GM20431 (cell line): ENCODE measurements around the gene XPO6.

Experiments used
- in situ Hi-C: fragments of 300-500 bp; cut with MseI, MboI; formaldehyde crosslinking; loops from one replicate; pipeline ENCODE4 v1.15.0; 2020; ENCODE audit warnings: low sequenced_read_pairs; ENCODE audit not compliant: unreplicated experiment

Gene XPO6

DNA sequence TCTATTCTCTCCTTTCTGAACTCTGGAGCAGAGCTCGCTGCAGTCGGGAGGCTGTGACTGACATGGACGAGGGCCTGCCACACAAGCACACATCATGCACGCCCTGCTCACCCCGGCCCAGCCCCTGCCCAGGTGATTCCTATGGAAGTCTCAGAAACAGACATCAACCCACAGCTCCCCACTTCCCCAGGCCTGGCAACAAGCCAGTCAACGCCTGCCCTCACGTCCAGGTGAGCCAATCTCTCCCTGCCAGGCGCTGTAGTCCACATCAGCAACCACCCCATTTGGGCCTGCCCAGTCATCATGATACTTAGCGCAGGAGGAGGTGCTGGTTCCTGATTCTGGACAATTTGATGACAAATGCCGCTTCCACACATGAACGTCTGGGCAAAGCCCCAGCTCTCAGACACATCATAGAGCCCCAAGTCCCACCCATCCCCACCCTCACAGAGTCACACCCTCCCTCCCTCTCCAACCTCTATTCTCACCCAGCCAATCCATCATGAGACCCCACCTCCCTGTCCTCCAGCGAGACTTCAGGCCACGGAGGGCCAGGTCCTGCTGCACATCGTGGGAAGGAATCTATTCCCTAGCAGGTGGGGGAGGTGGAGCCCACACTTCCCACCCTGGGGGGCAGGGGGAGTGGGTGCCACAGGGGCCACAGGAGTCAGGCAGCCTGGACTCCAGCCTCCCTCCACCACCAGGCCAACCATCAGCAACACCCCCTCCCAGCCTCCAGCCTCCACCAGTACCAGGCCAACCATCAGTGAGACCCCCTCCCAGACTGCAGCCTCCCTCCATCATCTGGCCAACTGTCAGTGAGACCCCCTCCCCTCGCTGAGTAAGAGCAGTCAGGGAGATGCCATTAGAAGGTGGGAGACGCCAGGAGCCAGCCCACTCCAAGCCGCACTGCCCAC lies 114.5 kb downstream of the XPO6 start:
- in situ Hi-C loops = loop anchor here (25.0 kb wide), 1 partner anchor 460 kb away; no protein-coding TSS in a partner anchor

DNA sequence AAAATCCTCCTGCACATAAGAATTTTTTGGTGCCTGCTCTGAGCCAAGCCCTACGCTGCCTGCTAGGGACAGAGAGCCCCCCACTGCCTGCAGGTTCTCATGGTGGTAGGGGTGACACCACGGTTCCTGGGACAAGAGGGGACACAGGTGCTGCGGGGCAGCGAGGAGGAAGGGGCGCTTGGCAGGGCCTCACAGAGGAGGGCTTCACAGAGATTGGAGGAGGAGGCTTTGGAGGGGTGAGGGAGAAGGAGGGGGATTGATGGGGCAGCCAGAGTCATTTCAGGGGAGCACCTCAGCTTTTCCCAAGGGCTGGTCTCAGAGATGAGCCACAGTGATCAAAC lies 118.4 kb downstream of the XPO6 start:
- in situ Hi-C loops = loop anchor here (25.0 kb wide), 1 partner anchor 456 kb away; no protein-coding TSS in a partner anchor

- in situ Hi-C loops = loop anchor here (25.0 kb wide), 1 partner anchor 456 kb away; no protein-coding TSS in a partner anchor
Measured at GRCh38 chr16:28092721-28093384, 118.9 kb downstream of the XPO6 start.

DNA sequence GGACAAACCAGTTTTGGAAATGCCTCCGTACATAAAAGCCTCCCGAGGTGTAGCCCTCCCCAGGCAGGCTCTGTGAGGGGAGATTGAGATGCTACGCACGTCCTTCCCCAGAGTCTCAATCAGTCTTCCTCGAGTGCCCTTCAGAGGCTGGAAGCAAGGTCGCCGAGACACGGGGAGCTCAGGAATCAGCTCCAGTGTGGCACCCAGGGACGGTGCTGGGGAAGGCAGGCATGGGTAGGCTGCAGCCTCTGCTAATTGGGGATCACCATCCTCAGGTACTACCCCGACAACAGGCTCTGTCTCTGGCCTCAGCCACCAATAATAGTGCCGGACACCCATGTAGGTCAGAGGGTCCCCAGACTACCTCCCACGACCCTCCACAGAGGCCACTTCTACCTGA lies 120.1 kb downstream of the XPO6 start:
- in situ Hi-C loops = loop anchor here (25.0 kb wide), 1 partner anchor 454 kb away; no protein-coding TSS in a partner anchor

DNA sequence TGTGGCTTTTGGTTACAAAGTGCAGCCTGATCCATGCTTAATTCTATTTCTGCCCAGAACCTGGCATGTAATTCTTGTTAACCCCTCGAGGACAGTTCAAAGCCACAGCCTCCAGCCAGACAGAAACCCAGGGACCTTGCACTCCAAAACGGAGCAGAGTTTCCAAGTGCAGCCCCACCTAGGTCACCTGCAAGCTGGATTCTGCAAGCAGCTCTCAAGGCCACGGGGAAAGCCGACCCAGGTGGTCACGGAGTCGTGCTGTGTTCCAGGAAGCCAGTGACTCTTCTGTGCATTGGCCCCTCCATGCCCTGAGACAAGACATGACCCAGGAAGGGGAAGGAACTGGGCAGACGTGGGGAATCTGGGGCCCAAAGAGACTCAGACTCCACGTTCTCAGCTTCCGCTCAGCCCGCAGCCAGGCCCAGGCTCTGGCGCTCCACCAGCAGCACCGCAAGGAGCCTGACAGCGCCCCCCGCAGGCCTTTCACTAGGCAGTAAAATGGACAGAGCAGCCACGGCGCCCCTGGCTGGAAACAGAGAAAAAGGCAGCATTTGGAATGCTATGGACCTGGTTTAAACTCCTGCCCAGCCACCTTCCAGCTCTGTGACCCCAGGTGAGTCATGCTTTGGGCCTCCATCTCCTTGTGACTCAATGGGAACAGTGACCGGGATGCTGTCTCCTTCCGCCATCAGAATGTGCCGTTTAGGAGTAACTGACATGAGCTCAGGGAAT lies 121.0 kb downstream of the XPO6 start:
- in situ Hi-C loops = loop anchor here (25.0 kb wide), 1 partner anchor 454 kb away; no protein-coding TSS in a partner anchor

- in situ Hi-C loops = loop anchor here (25.0 kb wide), 1 partner anchor 453 kb away; no protein-coding TSS in a partner anchor
Measured at GRCh38 chr16:28089992-28090365, 121.8 kb downstream of the XPO6 start.

GRCh38 chr16:28089205-28089991 lies 122.4 kb downstream of the XPO6 start:
- in situ Hi-C loops = loop anchor here (25.0 kb wide), 1 partner anchor 452 kb away; no protein-coding TSS in a partner anchor

- in situ Hi-C loops = loop anchor here (25.0 kb wide), 1 partner anchor 450 kb away; no protein-coding TSS in a partner anchor
Measured at GRCh38 chr16:28087675-28088300, 124.0 kb downstream of the XPO6 start.

DNA sequence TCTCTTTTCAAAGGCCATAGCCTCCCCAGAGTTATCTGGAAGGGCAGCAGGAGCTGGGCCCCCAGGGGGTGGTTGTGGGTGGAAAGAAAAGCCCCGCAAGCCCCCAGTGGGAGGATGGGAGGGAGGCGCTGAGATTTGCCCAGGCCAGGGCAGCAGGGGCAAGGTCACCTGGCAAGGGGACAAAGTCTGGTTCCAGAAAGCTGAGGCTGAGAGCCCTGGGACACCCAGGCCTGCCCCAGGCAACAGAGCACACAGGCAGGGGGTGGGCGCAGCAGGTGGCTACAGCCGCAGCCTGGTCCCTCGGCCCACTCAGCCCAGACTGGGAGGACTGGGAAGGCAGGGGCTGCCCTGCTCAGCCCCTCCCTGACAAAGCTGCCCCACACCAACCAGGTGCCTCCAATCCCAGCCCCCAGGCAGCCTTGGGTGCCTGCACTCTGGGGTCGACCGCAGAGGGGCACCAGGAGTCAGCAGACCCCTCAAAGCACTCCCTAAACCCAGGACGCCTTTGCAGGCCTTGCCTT lies 124.6 kb downstream of the XPO6 start:
- in situ Hi-C loops = loop anchor here (25.0 kb wide), 1 partner anchor 450 kb away; no protein-coding TSS in a partner anchor

GRCh38 chr16:28086186-28087139 lies 125.3 kb downstream of the XPO6 start:
- in situ Hi-C loops = loop anchor here (25.0 kb wide), 1 partner anchor 449 kb away; no protein-coding TSS in a partner anchor

- in situ Hi-C loops = loop anchor here (25.0 kb wide), 1 partner anchor 448 kb away; no protein-coding TSS in a partner anchor
Measured at GRCh38 chr16:28085389-28086171, 126.2 kb downstream of the XPO6 start.

DNA sequence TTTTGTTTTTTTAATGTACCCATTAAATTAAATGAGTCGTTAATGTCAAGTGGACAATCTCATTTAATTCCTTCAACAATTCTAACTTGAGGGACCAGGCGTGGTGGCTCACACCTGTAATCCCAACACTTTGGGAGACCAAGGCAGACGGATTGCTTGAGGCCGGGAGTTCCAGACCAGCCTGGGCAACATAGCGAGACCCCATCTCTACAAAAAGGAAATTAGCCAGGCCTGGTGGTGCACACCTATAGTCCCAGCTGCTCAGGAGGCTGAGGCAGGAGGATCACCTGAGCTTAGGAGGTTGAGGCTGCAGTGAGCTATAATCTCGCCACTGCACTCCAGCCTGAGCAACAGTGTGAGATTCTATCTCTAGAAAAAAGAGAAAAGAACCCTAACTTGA lies 127.6 kb downstream of the XPO6 start:
- in situ Hi-C loops = loop anchor here (25.0 kb wide), 1 partner anchor 447 kb away; no protein-coding TSS in a partner anchor

- in situ Hi-C loops = loop anchor here (25.0 kb wide), 1 partner anchor 445 kb away; no protein-coding TSS in a partner anchor
Measured at GRCh38 chr16:28082624-28083023, 129.1 kb downstream of the XPO6 start.

DNA sequence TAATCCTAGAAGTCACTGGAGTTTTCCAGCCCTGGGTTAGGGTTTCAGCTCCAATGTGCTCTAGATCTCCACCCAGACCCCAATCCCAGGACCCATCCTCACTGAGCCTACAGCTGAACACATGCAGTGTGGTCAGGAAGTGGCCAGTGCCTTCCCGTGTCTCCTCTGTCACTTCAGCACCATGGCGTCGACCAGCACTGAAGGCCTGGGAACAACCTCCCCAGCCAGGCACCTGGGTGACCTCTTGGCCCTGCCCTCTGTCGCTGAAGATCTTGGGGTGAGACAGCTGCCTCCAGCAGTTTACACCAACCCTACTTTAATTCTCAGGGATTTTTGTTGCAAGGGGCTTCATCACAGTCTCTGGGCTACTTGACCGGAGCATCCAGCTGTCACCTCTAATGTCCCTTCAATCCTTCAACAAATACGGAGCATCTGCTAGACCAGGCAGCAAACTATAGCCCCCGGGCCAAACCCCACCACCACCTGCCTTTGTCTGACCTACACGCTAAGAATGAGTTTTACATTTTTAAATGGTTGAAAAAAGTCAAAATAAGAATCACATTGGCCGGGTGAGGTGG lies 130.3 kb downstream of the XPO6 start:
- in situ Hi-C loops = loop anchor here (25.0 kb wide), 1 partner anchor 444 kb away; no protein-coding TSS in a partner anchor

DNA sequence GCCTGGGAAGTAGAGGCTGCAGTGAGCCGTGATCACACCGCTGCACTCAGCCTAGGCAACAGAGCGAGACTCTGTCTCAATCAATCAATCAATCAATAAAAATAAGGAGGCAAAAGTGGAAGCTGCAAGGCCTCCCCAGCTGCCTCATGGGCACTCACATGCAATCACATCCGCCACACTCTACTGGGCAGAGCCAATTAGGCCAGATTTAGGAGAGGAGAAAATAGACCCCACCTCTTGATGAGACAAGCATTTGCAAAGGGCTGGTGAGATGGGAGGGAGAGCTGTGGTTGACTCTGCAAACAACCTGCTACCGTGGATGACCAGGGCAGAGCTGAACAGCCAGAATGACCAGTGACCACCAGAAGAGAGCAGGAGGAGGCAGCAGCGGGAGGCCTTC lies 133.5 kb downstream of the XPO6 start:
- in situ Hi-C loops = loop anchor here (25.0 kb wide), 1 partner anchor 441 kb away; no protein-coding TSS in a partner anchor

DNA sequence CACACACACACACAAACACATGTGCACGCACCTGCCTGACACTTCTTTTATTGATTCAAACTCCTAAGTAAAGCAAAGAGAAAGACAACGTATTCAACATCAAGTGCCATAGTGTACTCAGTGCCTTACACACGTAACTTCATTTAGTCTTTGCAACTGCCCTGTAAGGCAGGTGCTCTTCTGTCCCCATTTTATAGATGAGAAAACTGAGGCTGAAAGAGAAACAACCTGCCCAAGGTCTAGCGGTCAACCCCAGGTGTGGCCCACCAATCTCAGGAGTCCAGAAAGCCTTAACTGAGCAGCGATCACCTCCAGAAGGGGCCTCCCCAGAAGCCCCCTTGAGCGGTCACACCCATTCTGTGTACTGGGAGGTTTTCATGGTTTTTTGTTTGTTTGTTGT lies 137.9 kb downstream of the XPO6 start:
- in situ Hi-C loops = no loop called here
